Smooth muscle cell (in vitro differentiated cells): ENCODE measurements around the gene C17orf100. TPM values are rescaled to one million over a fixed set of nuclear protein-coding genes. Genes with fewer than 3 reads are reported as not detected.

ENCODE experiments used
- DNase-seq: peaks from one replicate; lab custom pipeline; 2025; ENCODE audit not compliant: unreplicated experiment; lab: John Stamatoyannopoulos, UW
- H2AFZ ChIP-seq: fragments of 200-600 bp; sonication (generic); 2 replicates; pipeline ENCODE4 v1.6.0; 2016; ENCODE audit warnings: antibody characterized with exemption, low read depth, mild to moderate bottlenecking
- H3F3A ChIP-seq: fragments of 200-600 bp; sonication (generic); 2 replicates; pipeline ENCODE4 v1.6.0; 2017; ENCODE audit warnings: antibody characterized with exemption, low read depth
- H3K27ac ChIP-seq: fragments of 200-600 bp; sonication (generic); 2 replicates; pipeline ENCODE4 v1.5.1; 2016; ENCODE audit warnings: low read depth, mild to moderate bottlenecking
- H3K27me3 ChIP-seq: fragments of 200-600 bp; sonication (generic); 2 replicates; pipeline ENCODE4 v1.6.1; 2016; ENCODE audit warnings: low read depth, mild to moderate bottlenecking
- H3K36me3 ChIP-seq: fragments of 200-600 bp; sonication (generic); 2 replicates; pipeline ENCODE4 v1.5.1; 2016; ENCODE audit warnings: low read depth
- H3K4me1 ChIP-seq: fragments of 200-600 bp; sonication (generic); 2 replicates; pipeline ENCODE4 v1.5.1; 2016; ENCODE audit warnings: low read depth
- H3K4me2 ChIP-seq: fragments of 200-600 bp; sonication (generic); 2 replicates; pipeline ENCODE4 v1.6.0; 2016; ENCODE audit warnings: mild to moderate bottlenecking
- H3K4me3 ChIP-seq: fragments of 200-600 bp; sonication (generic); 2 replicates; pipeline ENCODE4 v1.5.1; 2016; ENCODE audit warnings: mild to moderate bottlenecking
- H3K79me2 ChIP-seq: fragments of 200-600 bp; sonication (generic); 2 replicates; pipeline ENCODE4 v1.6.0; 2016; ENCODE audit warnings: low read depth, mild to moderate bottlenecking
- H3K9ac ChIP-seq: fragments of 200-600 bp; sonication (generic); 2 replicates; pipeline ENCODE4 v1.6.0; 2016; ENCODE audit warnings: low read depth
- H3K9me3 ChIP-seq: fragments of 200-600 bp; sonication (generic); replicated peaks from 2 replicates; pipeline ENCODE4 v1.5.1; 2016; ENCODE audit warnings: low read depth
- H4K20me1 ChIP-seq: fragments of 200-600 bp; sonication (generic); 2 replicates; pipeline ENCODE4 v1.6.0; 2016; ENCODE audit warnings: low read depth
- CTCF ChIP-seq: fragments of 200-600 bp; sonication (generic); IDR thresholded peaks from 2 replicates; pipeline ENCODE4 v1.5.1; 2017; ENCODE audit warnings: borderline replicate concordance, mild to moderate bottlenecking, antibody characterized with exemption; ENCODE audit not compliant: insufficient read depth, poor library complexity, severe bottlenecking
- WGBS: methylation state at CpG from one replicate; pipeline ENCODE4 v1.1.7; 2016; ENCODE audit warnings: low lambda C conversion rate; 5-methylcytosine and 5-hydroxymethylcytosine counted together
- polyA plus RNA-seq: library from polyadenylated mRNA; unstranded; fragments of >200 nt; fragmentation: Nextera tagmentation; extraction: Ambion mirVana; gene quantifications from 2 replicates; pipeline ENCODE4 v1.2.1, GENCODE V29; 2016
- total RNA-seq: library from RNA; depleted of rRNA; stranded (reverse); fragments of >200 nt; gene quantifications from 2 replicates; pipeline ENCODE4 v1.2.3, GENCODE V29; 2014

The C17orf100 gene
- total and polyA plus RNA-seq, 2 experiments from 2014 or later = 5.5 to 5.8 TPM

- H4K20me1 ChIP-seq = no peaks in the 10 kb centered on the region
- no peak overlapping the region for H3K27ac ChIP-seq
- 80% methylated on average over 6 of the region's 6 CpGs for WGBS
- no peaks in the 10 kb centered on the region for H3K79me2 ChIP-seq
- no peak for DNase-seq
- TF ChIP-seq CTCF = no peak
- H3K4me1 ChIP-seq = no peaks in the 10 kb centered on the region
- no peaks in the 10 kb centered on the region for H3F3A ChIP-seq
- peaks cover 11% of the 10 kb centered on the region for H3K27me3 ChIP-seq
- no peak overlapping the region for H3K4me2 ChIP-seq
- no peak overlapping the region for H3K4me3 ChIP-seq
- H3K9me3 ChIP-seq = no peaks in the 10 kb centered on the region
- no peak overlapping the region for H3K9ac ChIP-seq
- no peak overlapping the region for H2AFZ ChIP-seq
- H3K36me3 ChIP-seq = no peaks in the 10 kb centered on the region
Observed at GRCh38 chr17:6670999-6671398, 19.4 kb downstream of the C17orf100 start.

- no peak overlapping the region for H3K4me2 ChIP-seq
- peaks cover 11% of the 10 kb centered on the region for H3K27me3 ChIP-seq
- no peaks in the 10 kb centered on the region for H3K36me3 ChIP-seq
- no peak overlapping the region for H3K27ac ChIP-seq
- WGBS = 93% methylated on average over 7 of the region's 7 CpGs
- no peaks in the 10 kb centered on the region for H3K9me3 ChIP-seq
- no peak overlapping the region for H3K9ac ChIP-seq
- H3K79me2 ChIP-seq = no peaks in the 10 kb centered on the region
- H3K4me1 ChIP-seq = no peaks in the 10 kb centered on the region
- no peak overlapping the region for H2AFZ ChIP-seq
- no peak for TF ChIP-seq CTCF
- H4K20me1 ChIP-seq = no peaks in the 10 kb centered on the region
- H3F3A ChIP-seq = no peaks in the 10 kb centered on the region
- no peak overlapping the region for H3K4me3 ChIP-seq
- DNase-seq = no peak
Observed at GRCh38 chr17:6671431-6671830, 19.9 kb downstream of the C17orf100 start.

- no peaks in the 10 kb centered on the region for H3K9me3 ChIP-seq
- H3K4me3 ChIP-seq = no peak overlapping the region
- no peak for DNase-seq
- H3K27ac ChIP-seq = no peak overlapping the region
- no peaks in the 10 kb centered on the region for H4K20me1 ChIP-seq
- whole genome bisulfite sequencing = 92% methylated on average over 13 of the region's 13 CpGs
- TF ChIP-seq CTCF = no peak
- H2AFZ ChIP-seq = no peak overlapping the region
- no peaks in the 10 kb centered on the region for H3F3A ChIP-seq
- no peaks in the 10 kb centered on the region for H3K4me1 ChIP-seq
- H3K79me2 ChIP-seq = no peaks in the 10 kb centered on the region
- H3K4me2 ChIP-seq = no peak overlapping the region
- no peak overlapping the region for H3K9ac ChIP-seq
- H3K36me3 ChIP-seq = no peaks in the 10 kb centered on the region
- H3K27me3 ChIP-seq = peaks cover 14% of the 10 kb centered on the region
Observed at GRCh38 chr17:6674586-6674985, 23.0 kb downstream of the C17orf100 start.

- Histone ChIP-seq H3K36me3 (no peaks in the 10 kb centered on the region), H3K9ac (no peak overlapping the region), H3K9me3 (no peaks in the 10 kb centered on the region), H3K4me2 (no peak overlapping the region), H4K20me1 (no peaks in the 10 kb centered on the region), H3K4me3 (no peak overlapping the region), H3K27me3 (peaks cover 16% of the 10 kb centered on the region), H3K4me1 (no peaks in the 10 kb centered on the region), H3K27ac (no peak overlapping the region), H3K79me2 (no peaks in the 10 kb centered on the region), H3F3A (no peaks in the 10 kb centered on the region), H2AFZ (no peak overlapping the region)
- no peak for TF ChIP-seq CTCF
- no peak for DNase-seq
- WGBS = 91% methylated on average over 11 of the region's 11 CpGs
Observed at GRCh38 chr17:6675201-6675825, 23.8 kb downstream of the C17orf100 start.
